Fibroblast of lung (primary cell): Measurements from ENCODE around the gene TUT7. TPM values are rescaled to one million over a fixed set of nuclear protein-coding genes. Genes with fewer than 3 reads are reported as not detected.
"Not testable (repeated sequence)": the region's sequence is repeated elsewhere in the genome, so short reads cannot be mapped to it uniquely, and the experiment has no call there.

Source experiments
- DNase-seq, 2 donors: peaks; one replicate each; pipeline versions ENCODE4 v3.0.0 to v3.0.0-alpha.2; 2010; ENCODE audit warnings: low read depth in 2 of 2
- H2AFZ ChIP-seq: 2 replicates; pipeline ENCODE4 v1.5.1; 2012; ENCODE audit warnings: low read length, control low read depth, inconsistent platforms
- H3K27ac ChIP-seq: 2 replicates; pipeline ENCODE4 v1.5.1; 2011; ENCODE audit warnings: low read length, control low read depth; ENCODE audit not compliant: insufficient read depth
- H3K27me3 ChIP-seq: 2 replicates; pipeline ENCODE4 v1.5.1; 2011; ENCODE audit warnings: mild to moderate bottlenecking, low read length; ENCODE audit not compliant: control insufficient read depth, insufficient read depth
- H3K36me3 ChIP-seq: 2 replicates; pipeline ENCODE4 v1.5.1; 2011; ENCODE audit warnings: low read length; ENCODE audit not compliant: control insufficient read depth, insufficient read depth
- H3K4me1 ChIP-seq: 2 replicates; pipeline ENCODE4 v1.5.1; 2011; ENCODE audit warnings: low read length; ENCODE audit not compliant: control insufficient read depth, insufficient read depth; ENCODE audit errors: extremely low read depth
- H3K4me2 ChIP-seq: 2 replicates; pipeline ENCODE4 v1.5.1; 2011; ENCODE audit warnings: low read length, control low read depth; ENCODE audit not compliant: insufficient read depth; ENCODE audit errors: extremely low read depth
- H3K4me3 ChIP-seq, 4 experiments: fragments of 200-600 bp in 1 of 4; sonication (generic) in 1 of 4; replicated peaks in 1 of 4; 2 replicates each; pipeline ENCODE4 v1.5.1; 2011 to 2016; ENCODE audit warnings: low read length in 4 of 4, low read depth in 3 of 4, mild to moderate bottlenecking in 3 of 4, control low read depth in 2 of 4, inconsistent platforms in 1 of 4, mixed read lengths in 1 of 4; ENCODE audit not compliant: insufficient read depth in 1 of 4; ENCODE audit errors: control extremely low read depth in 1 of 4
- H3K79me2 ChIP-seq: 2 replicates; pipeline ENCODE4 v1.5.1; 2012; ENCODE audit warnings: mild to moderate bottlenecking, low read length, inconsistent platforms; ENCODE audit not compliant: control insufficient read depth, insufficient read depth
- H3K9ac ChIP-seq: 2 replicates; pipeline ENCODE4 v1.5.1; 2011; ENCODE audit warnings: mild to moderate bottlenecking, low read length, control low read depth; ENCODE audit not compliant: insufficient read depth
- H3K9me3 ChIP-seq: 2 replicates; pipeline ENCODE4 v1.5.1; 2012; ENCODE audit warnings: low read depth, low read length; ENCODE audit not compliant: control insufficient read depth, insufficient read depth
- H4K20me1 ChIP-seq: 2 replicates; pipeline ENCODE4 v1.5.1; 2011; ENCODE audit warnings: low read length; ENCODE audit not compliant: control insufficient read depth, insufficient read depth; ENCODE audit errors: extremely low read depth
- CTCF ChIP-seq, 2 donors: IDR thresholded peaks in 1 of 2; conservative IDR thresholded peaks in 1 of 2; 1 replicate in 1 of 2; 2 replicates in 1 of 2; pipeline ENCODE4 v1.5.1; 2011 to 2012; ENCODE audit warnings: low read length in 2 of 2, control low read depth in 1 of 2, inconsistent platforms in 1 of 2, low read depth in 1 of 2, mild to moderate bottlenecking in 1 of 2
- EZH2 ChIP-seq: IDR thresholded peaks from 2 replicates; pipeline ENCODE4 v1.5.1; 2012; ENCODE audit warnings: low read length, control low read depth, mild to moderate bottlenecking; ENCODE audit errors: missing control alignments
- polyA plus RNA-seq, 2 donors: library from polyadenylated mRNA; depleted of rRNA in 1 of 2; stranded (reverse) in 1 of 2; unstranded in 1 of 2; fragments of >200 nt; gene quantifications; 2 replicates each; pipeline ENCODE4 v1.2.1, GENCODE V29; 2011 to 2012; ENCODE audit warnings: missing spikeins in 1 of 2
- total RNA-seq: library from RNA; depleted of rRNA; stranded (reverse); fragments of >200 nt; gene quantifications from 2 replicates; pipeline ENCODE4 v1.2.1, GENCODE V29; 2014

TUT7 gene
- total and polyA plus RNA-seq, 2 donors (not counting 1 experiment from before 2014, with no cell fraction given) = 31.8 to 36.3 TPM

- H3K9me3 ChIP-seq = no peaks in the 10 kb centered on the region
- H3K36me3 ChIP-seq = no peaks in the 10 kb centered on the region
- H3K4me3 ChIP-seq = no peak overlapping the region
- H4K20me1 ChIP-seq = no peaks in the 10 kb centered on the region
- H3K27me3 ChIP-seq = no peaks in the 10 kb centered on the region
- H3K27ac ChIP-seq = no peak overlapping the region
- no peaks in the 10 kb centered on the region for H3K4me1 ChIP-seq
- H3K4me2 ChIP-seq = no peak overlapping the region
- no peaks in the 10 kb centered on the region for H3K79me2 ChIP-seq
- no peak overlapping the region for H3K9ac ChIP-seq
- TF ChIP-seq CTCF (conservative IDR thresholded peaks at IDR 0.05 in 1 of 2, IDR thresholded peaks at IDR 0.05 in 1 of 2; ENCODE audit: low read depth in 1 of 2, low read length in 2 of 2) = no peak
- TF ChIP-seq EZH2 = no peak
- DNase-seq = no peak
- no peak overlapping the region for H2AFZ ChIP-seq
Observed at GRCh38 chr9:86387376-86387775, 33.2 kb upstream of the TUT7 start.

GRCh38 chr9:86383000-86383399, 28.8 kb upstream of the TUT7 start:
- not testable (repeated sequence) for H3K9ac ChIP-seq, H3K9me3 ChIP-seq, H3K27me3 ChIP-seq, H3K36me3 ChIP-seq, H3K79me2 ChIP-seq, H2AFZ ChIP-seq, H4K20me1 ChIP-seq, H3K4me3 ChIP-seq, H3K27ac ChIP-seq, DNase-seq, H3K4me1 ChIP-seq, H3K4me2 ChIP-seq

GRCh38 chr9:86376016-86376415, 21.8 kb upstream of the TUT7 start:
- no peak for DNase-seq
- no peak overlapping the region for H3K9ac ChIP-seq
- H3K4me2 ChIP-seq = no peak overlapping the region
- no peaks in the 10 kb centered on the region for H3K36me3 ChIP-seq
- H3K9me3 ChIP-seq = no peaks in the 10 kb centered on the region
- no peaks in the 10 kb centered on the region for H3K4me1 ChIP-seq
- no peak overlapping the region for H3K4me3 ChIP-seq
- no peak for TF ChIP-seq CTCF (conservative IDR thresholded peaks at IDR 0.05 in 1 of 2, IDR thresholded peaks at IDR 0.05 in 1 of 2; ENCODE audit: low read depth in 1 of 2, low read length in 2 of 2)
- no peak for TF ChIP-seq EZH2
- H3K27ac ChIP-seq = no peak overlapping the region
- no peaks in the 10 kb centered on the region for H3K79me2 ChIP-seq
- no peaks in the 10 kb centered on the region for H3K27me3 ChIP-seq
- H2AFZ ChIP-seq = no peak overlapping the region
- no peaks in the 10 kb centered on the region for H4K20me1 ChIP-seq
